GM19452 (cell line): ENCODE data around the gene STK16.
A peak's percentile ranks its signal among the peaks of the same experiment; 100 is the strongest.
"Not testable (repeated sequence)": the region's sequence is repeated elsewhere in the genome, so short reads cannot be mapped to it uniquely, and the experiment has no call there.

ENCODE experiments used
- ATAC-seq: cut with Tn5 transposase; IDR thresholded peaks from one replicate; pipeline ENCODE4 v1.9.1; 2021; ENCODE audit not compliant: unreplicated experiment

The STK16 gene

DNA sequence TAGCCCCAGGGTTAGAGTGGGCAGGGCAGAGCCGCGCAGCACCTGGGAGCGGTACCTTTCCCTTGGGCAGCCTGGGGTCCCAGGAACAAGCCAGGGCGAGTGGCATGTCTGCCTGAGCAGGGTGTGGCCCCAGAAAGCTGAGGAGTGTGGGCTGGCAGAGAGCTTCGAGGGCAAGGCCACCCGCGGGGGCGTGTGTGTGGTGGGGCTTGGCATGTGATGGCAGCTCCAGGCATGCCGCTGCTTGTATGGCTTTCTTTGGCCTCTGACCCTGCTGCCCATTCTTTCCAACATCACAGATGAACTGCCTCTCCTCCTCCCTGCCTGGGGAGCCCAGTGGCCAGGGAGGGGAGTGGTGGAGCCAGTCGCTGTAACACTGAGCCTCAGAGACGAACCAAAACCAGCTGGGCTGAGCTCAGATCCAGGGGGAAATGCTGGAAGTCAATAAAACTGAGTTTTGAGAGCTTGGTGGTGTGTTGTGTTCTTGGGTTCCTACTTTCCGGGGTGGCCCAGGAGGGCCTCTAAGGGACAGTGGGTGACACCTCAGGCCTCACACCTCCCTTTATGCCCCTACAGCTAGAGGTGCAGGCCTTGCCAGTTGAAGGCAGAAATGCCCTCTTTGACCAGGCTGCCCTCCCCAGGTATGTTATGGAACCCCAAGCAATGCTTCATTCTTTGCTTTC, 41.3 kb downstream of the STK16 start:
- no peak for ATAC-seq

DNA sequence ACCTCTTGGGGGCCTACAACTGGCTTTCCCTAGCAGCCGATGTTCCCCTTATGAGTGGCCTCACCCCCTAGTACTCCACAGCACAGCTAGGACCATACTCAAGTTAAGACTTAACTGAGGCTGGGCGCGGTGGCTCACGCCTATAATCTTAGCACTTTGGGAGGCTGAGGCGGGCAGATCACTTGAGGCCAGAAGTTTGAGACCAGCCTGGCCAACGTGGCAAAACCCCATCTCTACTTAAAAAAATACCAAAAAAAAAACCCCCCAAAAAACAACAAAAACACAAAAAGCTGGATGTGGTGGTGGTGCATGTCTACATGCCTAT, 41.8 kb downstream of the STK16 start:
- ATAC-seq = not testable (repeated sequence)

DNA sequence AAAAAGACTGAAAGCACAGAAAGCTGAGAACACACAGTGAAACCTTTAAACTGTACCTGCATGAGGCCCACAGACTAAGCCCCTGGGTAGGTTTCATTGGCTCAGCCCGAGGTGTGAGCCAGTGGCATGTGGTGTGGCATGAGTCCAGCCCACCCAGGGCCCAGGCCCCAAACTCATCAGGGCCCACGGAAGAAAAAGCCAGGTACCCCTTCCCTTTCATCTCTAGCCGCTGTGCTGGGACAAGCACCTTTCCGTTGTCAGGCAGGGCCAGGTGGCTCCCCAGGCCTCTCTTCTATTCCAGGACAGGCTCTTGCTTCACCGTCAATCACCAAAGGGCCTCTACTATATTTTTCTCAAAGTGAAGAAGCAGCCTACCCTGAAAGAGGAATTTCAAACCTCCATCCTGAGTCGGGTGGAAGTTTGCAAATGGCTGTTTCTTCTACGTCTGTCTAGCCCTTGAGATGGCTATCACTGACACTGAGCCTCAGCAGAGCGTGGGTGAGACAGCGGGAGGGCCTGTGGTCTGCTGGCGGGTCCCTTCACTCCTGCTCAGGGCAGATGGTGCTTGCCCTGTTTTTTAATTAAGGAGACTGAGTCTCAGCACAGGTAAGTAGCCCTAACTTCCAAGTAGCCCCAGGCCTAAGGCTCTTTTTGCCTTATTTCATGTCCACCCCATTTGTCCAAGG, 42.4 kb downstream of the STK16 start:
- no peak for ATAC-seq

DNA sequence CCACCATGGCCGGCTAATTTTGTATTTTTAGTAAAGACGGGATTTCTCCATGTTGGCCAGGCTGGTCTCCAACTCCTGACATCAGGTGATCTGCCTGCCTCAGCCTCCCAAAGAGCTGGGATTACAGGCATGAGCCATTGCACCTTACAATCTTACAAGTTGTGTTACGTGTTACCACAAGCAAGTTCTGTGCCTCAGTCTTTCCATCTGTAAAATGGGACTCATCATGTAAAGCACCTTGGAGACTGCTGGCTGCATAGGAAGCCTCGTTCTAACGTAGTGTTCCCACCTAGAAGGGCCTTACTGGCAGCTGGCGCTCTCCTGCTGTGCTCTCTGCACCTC, 43.9 kb downstream of the STK16 start:
- ATAC-seq = no peak

DNA sequence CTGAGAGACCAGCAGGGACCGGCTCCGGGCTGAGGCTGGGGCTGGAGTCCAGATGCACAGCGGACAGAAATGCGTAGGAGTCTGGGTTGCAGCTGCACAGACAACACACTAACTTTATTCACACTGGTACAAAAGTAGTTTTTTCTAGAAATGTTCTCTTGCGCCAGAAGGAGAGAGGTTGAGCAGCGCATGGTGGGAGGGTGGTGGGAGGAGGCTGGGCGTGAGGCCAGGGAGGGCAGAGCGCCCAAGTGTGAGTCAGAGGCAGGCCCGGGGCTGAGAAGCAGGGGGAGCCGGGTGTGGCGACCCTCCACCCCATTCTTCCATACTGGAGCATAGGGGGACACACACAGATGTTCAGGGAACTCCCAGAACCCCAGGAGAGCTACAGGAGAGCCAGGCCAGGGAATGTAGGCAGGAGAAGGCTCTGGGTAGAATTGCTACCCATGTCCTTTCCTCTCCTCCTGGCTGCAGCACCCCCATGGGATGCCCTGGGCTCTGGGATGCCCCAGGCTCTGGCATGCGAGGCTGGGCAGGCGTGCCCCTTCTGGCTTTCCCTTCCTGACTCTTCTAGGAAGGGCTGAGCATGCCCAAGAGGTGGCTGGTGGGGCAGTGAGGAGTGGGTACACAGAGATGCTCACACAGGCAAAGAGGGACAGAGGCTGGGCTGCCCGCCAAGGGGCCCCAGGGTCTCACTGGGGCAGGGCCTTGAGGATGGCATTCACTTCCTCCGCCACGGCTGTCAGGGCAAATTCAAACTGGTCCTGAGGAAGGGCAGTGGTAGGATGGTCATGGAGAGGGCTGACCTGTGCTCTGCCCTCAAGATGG, 44.5 kb downstream of the STK16 start:
- ATAC-seq = no peak

DNA sequence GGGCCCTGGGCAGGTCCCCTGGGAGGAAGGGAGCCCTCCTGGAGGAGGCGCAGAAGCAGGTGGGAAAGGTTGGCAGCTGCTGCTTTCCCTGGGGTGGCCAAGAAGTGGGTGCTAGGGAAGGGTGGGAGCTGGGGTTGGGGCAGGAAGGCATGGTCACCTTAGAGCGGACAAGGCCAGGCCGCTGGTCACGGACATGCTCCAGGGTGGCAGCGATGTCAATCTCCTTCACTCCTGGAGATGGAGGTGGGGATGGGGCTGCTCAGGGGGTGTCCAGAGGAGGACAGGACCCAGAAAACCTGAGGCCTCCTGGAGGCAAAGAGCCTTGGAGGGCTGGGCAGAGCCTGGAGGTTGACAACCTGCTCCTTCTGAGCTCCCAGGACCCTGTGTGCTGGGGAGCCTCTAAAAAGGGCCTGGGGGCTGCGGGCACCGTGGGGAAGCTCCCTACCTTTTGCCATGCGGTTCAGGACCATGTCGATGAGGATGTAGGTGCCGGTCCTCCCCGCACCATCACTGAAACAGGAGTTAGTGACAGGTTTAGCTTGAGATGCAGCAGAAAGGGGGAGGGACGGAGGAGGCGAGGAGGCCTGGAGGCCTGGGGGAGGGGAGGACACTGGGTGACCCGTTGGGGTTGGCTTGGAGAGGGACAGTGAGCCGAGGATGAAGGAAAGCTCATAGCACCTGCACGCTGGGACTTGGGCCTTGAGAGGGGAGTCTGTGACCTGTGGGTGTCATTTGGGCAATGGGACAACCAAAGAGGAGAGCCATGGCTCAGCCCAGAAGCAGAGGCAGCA, 45.3 kb downstream of the STK16 start:
- ATAC-seq = no peak

DNA sequence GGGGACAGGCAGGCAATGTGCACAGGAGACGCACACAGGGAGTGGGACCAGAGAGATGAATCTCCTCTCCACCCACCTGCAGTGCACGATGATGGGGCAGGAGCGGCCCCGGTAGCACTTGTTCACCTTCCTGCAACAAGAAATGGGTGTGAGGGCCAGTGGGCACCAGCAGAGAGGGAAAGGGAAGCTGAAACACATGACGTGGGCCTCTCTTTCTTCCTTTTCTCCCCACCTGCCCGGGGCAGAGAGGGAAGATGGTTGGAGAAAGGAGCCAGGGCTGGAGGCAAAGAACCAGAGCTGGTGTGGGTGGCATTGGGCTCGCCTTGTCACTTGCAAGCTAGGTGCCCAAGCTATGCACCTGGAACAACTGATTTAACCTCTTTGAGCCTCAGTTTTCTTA, 46.1 kb downstream of the STK16 start:
- no peak for ATAC-seq

DNA sequence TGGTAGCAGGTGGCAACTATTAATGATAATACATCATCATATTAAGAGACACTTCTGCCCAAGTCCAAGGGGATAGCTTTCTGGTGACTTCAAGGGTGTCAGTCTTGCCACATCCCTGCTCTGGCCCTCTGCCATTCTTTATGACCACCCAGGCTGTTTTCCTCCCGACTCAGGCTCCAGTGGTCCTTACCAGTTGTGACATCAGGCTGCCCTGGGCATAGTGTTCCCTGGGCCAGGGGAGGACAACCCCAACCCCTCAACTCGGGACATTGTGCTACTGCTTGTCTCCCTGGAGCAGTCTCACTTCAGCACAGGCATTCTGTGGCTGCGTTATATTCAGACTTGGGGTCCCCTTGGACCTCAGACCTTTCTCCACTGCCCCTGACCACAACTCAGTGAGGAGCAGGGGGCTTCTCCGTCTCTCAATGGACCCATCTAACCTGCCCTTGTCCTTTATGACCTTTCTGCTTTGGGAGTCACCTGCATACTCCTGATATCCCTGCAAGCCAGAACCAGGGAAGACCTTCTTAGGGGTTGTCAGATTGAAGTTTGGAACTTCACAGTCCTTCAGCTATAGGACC, 46.7 kb downstream of the STK16 start:
- ATAC-seq = no peak

DNA sequence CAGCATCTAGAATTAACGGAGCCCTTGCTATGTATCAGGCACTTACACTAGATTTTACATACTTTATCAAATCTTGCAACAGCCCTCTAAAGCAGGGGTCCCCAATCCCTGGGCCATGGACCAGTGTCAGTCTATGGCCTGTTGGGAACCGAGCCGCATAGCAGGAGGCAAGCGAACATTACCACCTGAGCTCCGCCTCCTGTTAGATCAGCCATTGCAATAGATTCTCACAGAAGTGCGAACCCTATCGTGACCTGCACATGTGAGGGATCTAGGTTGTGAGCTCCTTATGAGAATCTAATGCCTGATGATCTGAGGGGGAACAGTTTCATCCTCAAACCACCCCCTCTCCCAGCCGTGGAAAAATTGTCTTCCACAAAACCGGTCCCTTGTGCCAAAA, 47.3 kb downstream of the STK16 start:
- no peak for ATAC-seq

DNA sequence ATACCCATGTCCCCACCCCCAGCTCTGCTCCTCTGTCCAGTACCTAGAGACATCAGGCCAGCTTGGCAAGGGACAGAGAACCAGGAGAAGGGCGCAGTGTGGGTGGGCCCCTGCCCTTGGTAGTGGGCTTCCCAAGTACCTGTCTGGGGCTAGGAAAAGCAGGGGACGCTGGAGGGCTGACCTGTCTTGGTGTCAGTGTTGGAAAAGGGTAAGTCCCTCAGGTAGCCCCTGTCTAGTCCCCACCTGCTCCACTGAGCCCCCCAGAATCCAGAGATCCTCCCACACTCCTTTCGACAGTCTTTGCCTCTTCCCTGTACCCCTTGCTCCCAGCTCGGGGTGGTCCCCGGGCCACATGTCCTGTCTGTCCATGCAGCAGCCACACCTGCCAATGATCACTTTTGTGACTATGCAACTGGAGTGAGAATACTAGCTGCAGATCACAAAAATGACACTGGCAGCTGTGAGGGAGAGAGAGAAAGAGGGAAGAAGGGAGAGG, 48.5 kb downstream of the STK16 start:
- ATAC-seq = no peak

DNA sequence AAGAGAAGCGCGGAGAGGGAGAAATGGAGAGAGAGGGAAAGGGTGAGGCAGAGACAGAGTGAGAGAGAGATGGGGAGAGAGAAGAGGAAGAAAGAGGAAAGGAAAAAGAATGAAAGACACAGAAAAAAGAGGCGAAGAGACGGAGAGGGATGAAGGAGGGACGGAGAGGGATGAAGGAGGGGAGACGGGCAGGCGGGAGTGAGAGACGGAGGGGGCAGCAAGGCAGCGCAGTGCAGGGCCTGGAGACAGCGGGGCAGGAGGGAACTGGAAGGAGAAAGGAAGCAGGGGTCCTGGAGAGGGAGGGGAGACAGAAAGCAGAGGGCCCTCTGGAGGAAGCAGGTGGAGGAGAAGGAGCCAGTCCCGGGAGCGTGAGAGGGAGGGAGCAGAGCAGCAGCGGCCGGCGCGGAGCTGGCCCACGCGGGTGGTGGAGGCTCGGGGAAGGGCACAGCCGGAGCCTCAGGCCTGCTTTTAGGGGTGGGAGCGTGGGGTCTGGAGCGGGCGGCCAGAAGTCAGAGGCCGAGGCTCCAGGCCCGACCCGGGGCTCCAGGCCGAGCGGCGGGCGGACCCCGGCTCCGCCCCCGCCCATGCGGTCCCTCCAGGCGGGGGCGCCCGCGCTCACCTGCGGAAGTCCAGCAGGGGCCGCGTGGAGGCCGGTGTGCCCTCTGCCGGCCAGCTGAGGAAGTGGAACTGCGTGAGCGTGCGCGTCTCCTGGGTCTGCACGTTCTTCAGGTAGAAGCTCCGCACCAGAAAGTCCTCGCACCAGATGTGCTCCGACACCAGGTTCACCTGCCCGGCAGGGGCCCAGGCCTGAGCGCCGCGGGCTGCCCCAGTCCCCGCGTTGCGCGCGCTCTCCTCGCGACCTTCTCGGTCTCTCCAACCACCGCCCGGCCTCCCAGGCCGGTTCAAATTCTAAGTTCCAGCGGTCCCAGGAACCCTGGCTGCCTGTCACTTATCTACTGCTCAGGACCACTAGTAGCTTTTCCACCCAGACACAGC, 49.4 kb downstream of the STK16 start:
- peak; percentile 85 for ATAC-seq

DNA sequence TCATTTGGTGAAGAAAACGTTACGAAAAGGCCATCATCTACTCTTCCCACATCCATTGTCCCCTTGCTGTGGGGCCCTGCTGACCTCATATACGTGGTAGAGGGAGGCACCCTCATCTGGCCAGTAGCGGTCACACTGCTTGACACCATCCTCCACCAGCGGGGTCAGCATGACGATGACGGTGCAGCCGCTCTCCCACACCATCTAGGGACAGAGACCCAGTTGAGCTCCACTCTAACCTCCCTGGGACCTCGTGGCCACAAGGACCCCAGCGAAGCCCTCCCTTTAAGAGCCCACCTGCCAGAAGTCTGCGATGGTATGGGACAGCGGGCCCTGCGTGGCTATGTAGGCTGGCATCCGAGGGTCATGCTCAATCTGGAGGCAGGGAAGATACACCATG, 50.9 kb downstream of the STK16 start:
- no peak for ATAC-seq

DNA sequence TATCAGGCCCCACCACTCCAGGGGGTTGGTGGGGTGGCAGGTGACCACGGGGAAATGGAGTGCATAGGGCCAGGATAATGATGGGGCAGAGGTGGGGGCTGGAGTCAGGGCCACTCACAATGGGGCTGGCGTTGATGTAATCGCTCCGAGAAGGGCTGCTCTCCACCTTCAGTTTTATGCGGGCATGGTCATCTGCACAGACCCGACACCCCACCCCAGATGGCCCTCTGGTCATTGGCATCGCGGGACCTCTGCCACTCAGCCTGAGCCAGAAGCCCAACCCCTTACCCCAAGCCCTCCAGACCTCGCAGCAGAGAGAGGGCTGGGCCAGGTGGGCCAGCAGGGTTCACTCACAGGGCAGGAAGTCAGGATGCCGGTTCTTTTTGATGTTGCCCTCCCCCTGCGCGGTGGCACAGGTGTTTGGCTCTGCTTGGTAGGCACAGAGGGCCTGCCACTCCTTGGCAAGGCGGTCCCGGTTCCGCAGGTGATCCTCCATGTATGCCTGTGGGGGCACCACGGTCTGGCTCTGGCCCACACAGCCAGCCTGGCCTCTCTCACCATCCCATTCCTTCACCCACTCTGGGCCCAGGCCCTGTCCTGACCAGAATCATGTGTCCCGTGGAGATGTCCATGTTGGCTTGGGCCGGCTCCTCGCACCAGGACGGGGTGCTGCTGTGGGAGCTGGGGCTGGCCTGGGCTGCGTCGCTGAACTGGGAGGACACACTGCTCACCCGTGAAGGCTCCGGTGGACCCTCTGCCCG, 51.5 kb downstream of the STK16 start:
- no peak for ATAC-seq

DNA sequence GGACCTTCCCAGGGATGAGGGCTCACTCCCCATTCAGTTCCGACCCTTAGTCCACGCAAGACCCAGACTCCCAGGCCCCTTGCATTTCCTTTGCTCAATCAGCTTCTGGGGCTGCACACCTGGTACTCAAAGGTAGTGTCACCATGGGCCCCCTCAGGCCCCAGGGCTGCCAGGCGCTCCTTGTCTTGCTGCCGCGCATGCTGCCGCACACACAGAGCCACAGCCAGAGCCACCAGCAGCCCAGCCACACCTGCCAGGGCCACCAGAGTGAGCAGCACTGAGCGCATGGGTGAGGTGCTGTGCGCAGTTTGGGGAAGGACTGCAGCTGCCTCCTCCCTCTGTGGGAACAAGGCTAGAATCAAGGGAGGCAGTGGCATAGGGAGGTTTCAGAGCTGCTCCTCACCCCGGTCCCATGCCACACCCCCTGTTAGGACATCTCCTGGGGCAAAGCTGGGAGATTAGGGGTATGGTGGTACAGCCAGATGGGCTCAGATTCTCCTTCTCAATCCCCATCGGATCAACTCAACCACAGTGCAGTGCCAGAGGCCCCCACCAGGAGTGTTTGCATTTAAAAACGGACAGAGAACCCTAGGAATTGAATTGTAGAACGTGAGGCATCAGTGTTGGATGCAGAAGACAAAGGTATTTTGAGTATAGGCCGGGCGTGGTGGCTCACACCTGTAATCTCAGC, 52.6 kb downstream of the STK16 start:
- ATAC-seq = no peak

DNA sequence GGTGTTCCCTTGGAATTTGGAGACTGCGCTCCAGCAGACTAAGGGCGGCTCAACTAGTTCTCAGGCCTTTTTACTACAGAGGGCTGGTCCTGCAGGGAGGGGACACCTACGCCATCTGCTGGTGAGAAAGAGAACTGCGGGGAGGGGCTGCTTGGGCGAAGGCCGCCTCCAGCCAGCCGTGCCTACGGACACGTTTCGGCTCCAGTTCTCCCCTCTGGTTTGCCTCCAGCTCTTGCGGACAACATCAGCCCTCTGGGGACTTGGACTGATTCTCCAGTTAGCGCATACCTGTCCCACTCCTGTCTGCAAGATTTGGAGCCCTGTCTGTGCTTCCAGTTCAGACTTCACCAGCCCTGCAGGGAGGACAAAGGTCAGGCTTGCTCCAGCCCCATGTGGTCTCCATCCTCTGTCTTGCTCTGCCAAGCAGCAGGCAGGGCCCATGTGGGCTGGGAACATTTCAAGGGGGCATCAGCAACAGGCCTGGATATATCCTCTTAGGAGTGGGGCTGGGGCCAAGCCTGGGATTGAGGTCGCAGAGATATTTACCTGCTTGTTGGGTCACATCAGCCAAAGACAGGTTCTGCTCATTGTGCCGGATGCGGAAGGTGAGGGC, 53.6 kb downstream of the STK16 start:
- peak; percentile 60 for ATAC-seq

DNA sequence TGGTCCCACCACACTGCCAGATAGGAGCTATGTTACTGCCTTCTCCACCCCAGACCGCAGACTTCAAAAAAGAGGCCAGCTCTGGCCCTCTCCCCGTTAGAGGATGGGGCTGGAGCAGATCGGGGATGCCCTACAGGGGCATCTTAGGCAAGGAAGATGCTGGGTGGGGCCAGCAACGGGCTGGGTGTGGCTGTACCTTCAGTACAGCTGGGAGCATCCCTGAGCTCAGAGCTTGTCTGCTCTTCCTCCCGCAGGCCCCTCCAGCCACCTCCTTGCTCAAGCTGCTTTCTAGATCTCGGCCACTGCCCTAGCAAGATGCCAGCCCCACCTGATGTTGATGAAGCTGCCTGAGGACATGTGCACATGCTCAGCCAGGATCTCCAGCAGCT, 54.1 kb downstream of the STK16 start:
- ATAC-seq = no peak
